HG03520 (cell line): ENCODE measurements around the gene CEP83.
"Not testable (repeated sequence)": the region's sequence is repeated elsewhere in the genome, so short reads cannot be mapped to it uniquely, and the experiment has no call there.

Experiments
- ATAC-seq: cut with Tn5 transposase; IDR thresholded peaks from one replicate; pipeline ENCODE4 v1.9.1; 2021; ENCODE audit warnings: mild to moderate bottlenecking, moderate library complexity; ENCODE audit not compliant: unreplicated experiment

CEP83 gene

GRCh38 chr12:94459728-94460615, at the start of gene CEP83:
Gene CEP83 (minus strand): TSS chr12:94459867. CDS start chr12:94412490, 47,377 bp downstream.
- ATAC-seq = peak; percentile 96

- ATAC-seq = no peak
Measured at GRCh38 chr12:94509317-94509716, 49.6 kb upstream of the CEP83 start.

GRCh38 chr12:94507455-94507854, 47.8 kb upstream of the CEP83 start:
- ATAC-seq = no peak

- no peak for ATAC-seq
Measured at GRCh38 chr12:94504386-94504785, 44.7 kb upstream of the CEP83 start.

- ATAC-seq = no peak
Measured at GRCh38 chr12:94503619-94504018, 44.0 kb upstream of the CEP83 start.

- ATAC-seq = no peak
Measured at GRCh38 chr12:94500831-94501567, 41.3 kb upstream of the CEP83 start.

GRCh38 chr12:94498698-94499097, 39.0 kb upstream of the CEP83 start:
- ATAC-seq = no peak

GRCh38 chr12:94498073-94498472, 38.4 kb upstream of the CEP83 start:
- ATAC-seq = no peak

GRCh38 chr12:94495445-94496115, 35.9 kb upstream of the CEP83 start:
- no peak for ATAC-seq

- ATAC-seq = no peak
Measured at GRCh38 chr12:94491489-94491888, 31.8 kb upstream of the CEP83 start.

- ATAC-seq = peak; percentile 97
Measured at GRCh38 chr12:94488463-94488862, 28.8 kb upstream of the CEP83 start.

- ATAC-seq = no peak
Measured at GRCh38 chr12:94481734-94482133, 22.1 kb upstream of the CEP83 start.

GRCh38 chr12:94469522-94469921, 9.9 kb upstream of the CEP83 start:
- no peak for ATAC-seq

- no peak for ATAC-seq
Measured at GRCh38 chr12:94460616-94460959, 921 bp upstream of the CEP83 start.

GRCh38 chr12:94458877-94459727, 565 bp downstream of the CEP83 start:
- ATAC-seq = peak; percentile 33

GRCh38 chr12:94457311-94457710, 2.4 kb downstream of the CEP83 start:
- ATAC-seq = no peak

- not testable (repeated sequence) for ATAC-seq
Measured at GRCh38 chr12:94454318-94454717, 5.3 kb downstream of the CEP83 start.

- no peak for ATAC-seq
Measured at GRCh38 chr12:94445662-94446061, 14.0 kb downstream of the CEP83 start.

GRCh38 chr12:94437303-94437702, 22.4 kb downstream of the CEP83 start:
- no peak for ATAC-seq

GRCh38 chr12:94435511-94435927, 24.1 kb downstream of the CEP83 start:
- ATAC-seq = no peak

GRCh38 chr12:94434171-94434570, 25.5 kb downstream of the CEP83 start:
- ATAC-seq = no peak
